ENCODE data around the gene UGT1A8. TPM values are rescaled to one million over a fixed set of nuclear protein-coding genes. Genes with fewer than 3 reads are reported as not detected.

Gene UGT1A8
- total RNA-seq, 1 donor = not detected

- H3K36me3 ChIP-seq (ENCODE audit: insufficient read depth, low read length) = no peaks in the 10 kb centered on the region
- H3K4me3 ChIP-seq (ENCODE audit: insufficient read depth, low read length) = no peak overlapping the region
- H3K79me2 ChIP-seq (ENCODE audit: insufficient read depth, low read length) = no peaks in the 10 kb centered on the region
- H3K27me3 ChIP-seq (ENCODE audit: insufficient read depth, low read length) = peaks cover 6% of the 10 kb centered on the region
- H2AFZ ChIP-seq (ENCODE audit: low read length) = no peak overlapping the region
- no peaks in the 10 kb centered on the region for H3K9me3 ChIP-seq (ENCODE audit: low read depth, low read length)
- peak; percentile 36 for DNase-seq (ENCODE audit: insufficient read length, low spot score, missing footprints)
- H4K20me1 ChIP-seq (ENCODE audit: insufficient read depth, low read length) = no peaks in the 10 kb centered on the region
- TF ChIP-seq, protein P1, sequence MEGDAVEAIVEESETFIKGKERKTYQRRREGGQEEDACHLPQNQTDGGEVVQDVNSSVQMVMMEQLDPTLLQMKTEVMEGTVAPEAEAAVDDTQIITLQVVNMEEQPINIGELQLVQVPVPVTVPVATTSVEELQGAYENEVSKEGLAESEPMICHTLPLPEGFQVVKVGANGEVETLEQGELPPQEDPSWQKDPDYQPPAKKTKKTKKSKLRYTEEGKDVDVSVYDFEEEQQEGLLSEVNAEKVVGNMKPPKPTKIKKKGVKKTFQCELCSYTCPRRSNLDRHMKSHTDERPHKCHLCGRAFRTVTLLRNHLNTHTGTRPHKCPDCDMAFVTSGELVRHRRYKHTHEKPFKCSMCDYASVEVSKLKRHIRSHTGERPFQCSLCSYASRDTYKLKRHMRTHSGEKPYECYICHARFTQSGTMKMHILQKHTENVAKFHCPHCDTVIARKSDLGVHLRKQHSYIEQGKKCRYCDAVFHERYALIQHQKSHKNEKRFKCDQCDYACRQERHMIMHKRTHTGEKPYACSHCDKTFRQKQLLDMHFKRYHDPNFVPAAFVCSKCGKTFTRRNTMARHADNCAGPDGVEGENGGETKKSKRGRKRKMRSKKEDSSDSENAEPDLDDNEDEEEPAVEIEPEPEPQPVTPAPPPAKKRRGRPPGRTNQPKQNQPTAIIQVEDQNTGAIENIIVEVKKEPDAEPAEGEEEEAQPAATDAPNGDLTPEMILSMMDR (IDR thresholded peaks at IDR 0.05; ENCODE audit: extremely low read depth, low read depth, low read length) = no peak
- H3K4me2 ChIP-seq (ENCODE audit: insufficient read depth, low read length) = no peak overlapping the region
- no peaks in the 10 kb centered on the region for H3K4me1 ChIP-seq (ENCODE audit: insufficient read depth, low read length)
- no peak overlapping the region for H3K27ac ChIP-seq (ENCODE audit: low read depth, low read length)
Measured at GRCh38 chr2:233799716-233800115, 182.3 kb downstream of the UGT1A8 start.

DNA sequence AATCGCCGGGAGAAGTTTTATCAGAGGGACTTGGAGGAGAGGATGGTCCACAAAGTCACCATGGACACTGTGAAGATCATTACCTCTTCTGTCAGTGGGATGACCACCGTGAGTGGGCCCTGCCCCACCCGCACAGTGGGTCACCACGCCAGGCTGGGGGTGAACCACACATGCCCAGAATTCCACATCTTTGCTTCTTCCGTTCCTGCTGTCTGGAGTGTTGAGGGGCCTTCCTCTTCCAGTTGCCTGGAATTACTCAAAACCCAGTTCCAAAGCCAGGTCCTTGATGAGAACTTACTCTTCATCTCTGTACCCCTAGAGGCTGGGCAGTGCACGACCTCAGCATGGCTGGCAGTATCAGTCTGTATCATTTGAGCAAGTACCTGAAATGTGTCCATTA is 182.8 kb downstream of the UGT1A8 start:
- TF ChIP-seq, protein P1 (IDR thresholded peaks at IDR 0.05; ENCODE audit: extremely low read depth, low read depth, low read length) = no peak
- Histone ChIP-seq H3K36me3 (ENCODE audit: insufficient read depth, low read length) (no peaks in the 10 kb centered on the region), H3K79me2 (ENCODE audit: insufficient read depth, low read length) (no peaks in the 10 kb centered on the region), H4K20me1 (ENCODE audit: insufficient read depth, low read length) (no peaks in the 10 kb centered on the region), H3K27ac (ENCODE audit: low read depth, low read length) (no peak overlapping the region), H3K4me3 (ENCODE audit: insufficient read depth, low read length) (no peak overlapping the region), H3K4me1 (ENCODE audit: insufficient read depth, low read length) (no peaks in the 10 kb centered on the region), H3K27me3 (ENCODE audit: insufficient read depth, low read length) (peaks cover 10% of the 10 kb centered on the region), H3K4me2 (ENCODE audit: insufficient read depth, low read length) (no peak overlapping the region), H3K9me3 (ENCODE audit: low read depth, low read length) (no peaks in the 10 kb centered on the region), H2AFZ (ENCODE audit: low read length) (no peak overlapping the region)
- DNase-seq (ENCODE audit: insufficient read length, low spot score, missing footprints) = peak; percentile 58

DNA sequence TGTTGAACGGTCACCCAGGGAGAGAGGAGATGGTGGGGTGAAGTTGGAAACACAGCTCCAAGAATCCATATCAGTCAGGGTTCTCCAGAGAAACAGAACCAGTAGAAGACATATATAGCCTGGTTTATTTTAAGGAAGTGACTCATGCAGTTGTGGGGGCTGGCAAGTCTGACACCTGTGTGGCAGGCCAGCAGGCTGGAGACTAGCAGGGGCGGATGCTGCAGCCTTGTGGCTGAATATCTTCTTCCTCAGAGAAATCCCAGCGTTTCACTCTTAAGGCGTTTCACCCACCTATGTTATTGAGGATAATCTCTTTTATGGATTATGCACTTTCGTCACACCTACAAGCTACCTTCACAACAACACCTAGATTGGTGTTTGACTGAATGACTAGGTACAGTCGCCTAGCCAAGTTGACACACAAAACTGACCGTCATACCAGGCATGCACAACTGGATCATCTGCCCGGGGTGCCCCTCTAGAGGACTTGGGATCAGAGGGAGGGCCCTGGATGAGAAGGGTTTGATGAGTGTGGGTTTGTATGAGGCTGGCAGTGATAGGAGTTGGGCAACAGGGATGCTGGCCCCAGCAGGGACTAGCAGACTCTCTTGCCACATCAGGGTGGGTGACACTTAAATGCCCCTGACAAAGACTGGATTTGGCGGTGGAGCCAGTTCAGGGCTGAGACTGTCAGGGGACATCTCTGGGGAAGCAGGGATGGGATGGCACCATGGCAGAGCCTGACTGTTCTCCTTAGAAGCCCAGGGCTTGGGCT is 184.1 kb downstream of the UGT1A8 start:
- H3K79me2 ChIP-seq (ENCODE audit: insufficient read depth, low read length) = no peaks in the 10 kb centered on the region
- TF ChIP-seq, protein P1 (IDR thresholded peaks at IDR 0.05; ENCODE audit: extremely low read depth, low read depth, low read length) = no peak
- no peaks in the 10 kb centered on the region for H4K20me1 ChIP-seq (ENCODE audit: insufficient read depth, low read length)
- H2AFZ ChIP-seq (ENCODE audit: low read length) = no peak overlapping the region
- no peaks in the 10 kb centered on the region for H3K9me3 ChIP-seq (ENCODE audit: low read depth, low read length)
- H3K4me1 ChIP-seq (ENCODE audit: insufficient read depth, low read length) = no peaks in the 10 kb centered on the region
- peaks cover 16% of the 10 kb centered on the region for H3K27me3 ChIP-seq (ENCODE audit: insufficient read depth, low read length)
- peak; percentile 62 for DNase-seq (ENCODE audit: insufficient read length, low spot score, missing footprints)
- H3K4me3 ChIP-seq (ENCODE audit: insufficient read depth, low read length) = no peak overlapping the region
- no peak overlapping the region for H3K4me2 ChIP-seq (ENCODE audit: insufficient read depth, low read length)
- H3K27ac ChIP-seq (ENCODE audit: low read depth, low read length) = no peak overlapping the region
- H3K36me3 ChIP-seq (ENCODE audit: insufficient read depth, low read length) = no peaks in the 10 kb centered on the region

- TF ChIP-seq, protein P1 (IDR thresholded peaks at IDR 0.05; ENCODE audit: extremely low read depth, low read depth, low read length) = no peak
Measured at GRCh38 chr2:233802132-233802815, 184.8 kb downstream of the UGT1A8 start.

More at GRCh38 chr2:233802132-233802815, 184.8 kb downstream of the UGT1A8 start:
- H3K27ac ChIP-seq (ENCODE audit: low read depth, low read length) = no peak overlapping the region
- no peak overlapping the region for H2AFZ ChIP-seq (ENCODE audit: low read length)
- DNase-seq (ENCODE audit: insufficient read length, low spot score, missing footprints) = no peak
- no peaks in the 10 kb centered on the region for H3K36me3 ChIP-seq (ENCODE audit: insufficient read depth, low read length)
- H3K27me3 ChIP-seq (ENCODE audit: insufficient read depth, low read length) = peaks cover 18% of the 10 kb centered on the region
- no peak overlapping the region for H3K4me3 ChIP-seq (ENCODE audit: insufficient read depth, low read length)
- no peaks in the 10 kb centered on the region for H3K4me1 ChIP-seq (ENCODE audit: insufficient read depth, low read length)
- no peaks in the 10 kb centered on the region for H3K79me2 ChIP-seq (ENCODE audit: insufficient read depth, low read length)
- H3K9me3 ChIP-seq (ENCODE audit: low read depth, low read length) = no peaks in the 10 kb centered on the region
- H4K20me1 ChIP-seq (ENCODE audit: insufficient read depth, low read length) = no peaks in the 10 kb centered on the region
- no peak overlapping the region for H3K4me2 ChIP-seq (ENCODE audit: insufficient read depth, low read length)
